ENCODE results near the gene VSNL1. TPM values are rescaled to one million over a fixed set of nuclear protein-coding genes. Genes with fewer than 3 reads are reported as not detected.

The VSNL1 gene
- total RNA-seq, 1 experiment from 2014 or later: not detected

DNA sequence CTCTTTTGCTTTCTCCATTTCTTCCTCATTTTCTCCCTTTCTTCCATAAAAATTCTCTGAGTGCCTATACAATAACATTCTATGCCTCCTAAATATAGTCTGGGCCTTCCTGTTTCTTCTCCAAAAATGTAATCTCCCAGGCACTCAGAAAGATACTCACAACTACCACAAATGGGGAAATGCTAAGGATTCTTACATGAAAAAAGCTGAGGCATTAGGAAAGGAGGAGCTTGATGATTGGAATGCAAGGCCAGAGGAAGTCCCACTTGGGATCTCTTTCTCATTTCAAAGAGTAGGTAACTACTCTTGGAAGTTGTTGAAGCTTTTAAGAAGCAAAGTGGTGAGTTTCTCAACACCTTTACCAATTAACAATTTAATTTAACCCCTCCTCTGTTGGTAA is 3.4 kb downstream of the VSNL1 start:
- DNase-seq: no peak
- Histone ChIP-seq H3F3A (ENCODE audit: insufficient read depth, low read depth) (peaks cover 9% of the 10 kb centered on the region; the same call in 1 of the 2 replicates), H3K4me1 (replicated peaks; ENCODE audit: insufficient read depth) (peaks cover 16% of the 10 kb centered on the region; the same call in 1 of the 2 replicates), H3K79me2 (ENCODE audit: low read depth) (no peaks in the 10 kb centered on the region), H3K27me3 (ENCODE audit: insufficient read depth, low read depth) (no peaks in the 10 kb centered on the region), H3K4me2 (no peak overlapping the region), H2AFZ (no peak overlapping the region), H3K9me2 (ENCODE audit: insufficient read depth) (no peaks in the 10 kb centered on the region), H4K20me1 (ENCODE audit: insufficient read depth) (no peaks in the 10 kb centered on the region), H3K4me3 (no peak overlapping the region), H3K27ac (no peak overlapping the region), H3K36me3 (ENCODE audit: low read depth) (no peaks in the 10 kb centered on the region), H3K9me3 (ENCODE audit: insufficient read depth, low read depth) (no peaks in the 10 kb centered on the region)
- ChIA-PET POLR2A (ENCODE audit: unreplicated experiment) (interaction anchor here (0.6 kb wide), 1 partner anchor 128 kb away, joined by 7 read pairs; no protein-coding TSS in a partner anchor), CTCF (no interaction called here)
- BruUV-seq (replicated peaks): no TSS peak
- intact Hi-C loops (cut with micrococcal nuclease; ENCODE audit: unreplicated experiment): no loop called here
- TF ChIP-seq EZH2 (IDR thresholded peaks at IDR 0.05; ENCODE audit: low read depth): no peak
- TF ChIP-seq, protein P1, sequence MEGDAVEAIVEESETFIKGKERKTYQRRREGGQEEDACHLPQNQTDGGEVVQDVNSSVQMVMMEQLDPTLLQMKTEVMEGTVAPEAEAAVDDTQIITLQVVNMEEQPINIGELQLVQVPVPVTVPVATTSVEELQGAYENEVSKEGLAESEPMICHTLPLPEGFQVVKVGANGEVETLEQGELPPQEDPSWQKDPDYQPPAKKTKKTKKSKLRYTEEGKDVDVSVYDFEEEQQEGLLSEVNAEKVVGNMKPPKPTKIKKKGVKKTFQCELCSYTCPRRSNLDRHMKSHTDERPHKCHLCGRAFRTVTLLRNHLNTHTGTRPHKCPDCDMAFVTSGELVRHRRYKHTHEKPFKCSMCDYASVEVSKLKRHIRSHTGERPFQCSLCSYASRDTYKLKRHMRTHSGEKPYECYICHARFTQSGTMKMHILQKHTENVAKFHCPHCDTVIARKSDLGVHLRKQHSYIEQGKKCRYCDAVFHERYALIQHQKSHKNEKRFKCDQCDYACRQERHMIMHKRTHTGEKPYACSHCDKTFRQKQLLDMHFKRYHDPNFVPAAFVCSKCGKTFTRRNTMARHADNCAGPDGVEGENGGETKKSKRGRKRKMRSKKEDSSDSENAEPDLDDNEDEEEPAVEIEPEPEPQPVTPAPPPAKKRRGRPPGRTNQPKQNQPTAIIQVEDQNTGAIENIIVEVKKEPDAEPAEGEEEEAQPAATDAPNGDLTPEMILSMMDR (conservative IDR thresholded peaks at IDR 0.05): no peak

DNA sequence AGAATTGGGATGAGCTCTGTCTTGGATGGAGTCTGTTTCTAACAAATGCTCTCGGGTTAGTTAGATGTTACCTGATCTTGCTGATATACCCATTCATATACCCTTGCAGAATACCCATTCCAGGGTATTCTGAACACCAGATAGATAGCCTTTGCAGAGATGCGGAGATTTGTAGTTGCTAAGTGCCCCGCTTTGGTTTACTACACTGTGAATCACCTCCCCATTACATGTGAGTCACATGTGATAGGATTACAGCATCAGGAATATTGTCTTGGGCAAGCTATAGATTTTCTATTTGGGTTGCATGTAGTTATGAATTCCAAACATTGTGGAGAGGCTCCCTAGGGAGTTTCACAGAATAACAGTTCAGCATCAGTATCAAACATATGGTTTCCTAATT is 3.8 kb downstream of the VSNL1 start:
- BruUV-seq (replicated peaks): no TSS peak

DNA sequence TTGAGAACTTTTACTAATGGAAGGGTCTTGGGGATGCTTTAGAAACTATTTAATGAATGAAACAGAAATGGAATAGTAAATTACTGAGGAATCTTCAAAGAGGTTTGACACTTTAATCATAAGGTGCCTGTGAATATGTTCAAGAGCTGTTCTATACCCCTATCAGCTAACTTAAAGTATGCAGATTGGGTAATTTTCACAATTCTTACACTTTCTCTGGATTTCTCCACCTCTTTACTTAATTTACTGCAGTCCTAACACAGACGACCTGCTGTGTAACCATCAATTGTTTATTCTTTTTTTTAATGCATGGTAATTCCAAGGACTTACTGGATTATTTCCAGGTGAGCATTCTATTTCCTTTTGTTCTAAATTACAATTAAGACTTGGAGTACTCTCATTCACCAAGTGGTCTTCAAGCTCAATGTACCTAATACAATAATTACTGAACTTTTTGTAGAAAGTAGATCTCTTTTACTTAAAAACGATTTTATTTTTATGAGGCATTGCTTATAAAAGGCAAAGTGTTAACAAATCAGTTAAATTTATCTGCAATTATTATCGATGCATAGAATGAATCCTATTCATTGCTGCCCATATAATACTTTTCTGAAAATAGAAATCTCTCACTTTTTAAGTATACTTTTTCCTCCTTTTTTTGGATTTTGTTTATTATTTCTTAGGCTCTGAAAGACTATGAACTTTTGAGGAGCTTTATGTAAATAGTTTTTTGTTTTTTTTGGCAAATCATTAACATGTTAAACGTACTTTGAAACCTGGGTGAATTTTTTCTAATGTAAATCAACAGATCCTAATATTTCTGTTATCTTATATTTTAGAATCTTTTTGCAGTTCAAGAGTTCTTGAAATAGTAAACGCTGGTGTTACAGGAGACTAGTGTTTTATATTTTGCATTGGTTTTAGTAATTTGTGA is 5.5 kb downstream of the VSNL1 start:
- Histone ChIP-seq H3K36me3 (ENCODE audit: low read depth) (no peaks in the 10 kb centered on the region), H3K9me2 (ENCODE audit: insufficient read depth) (no peaks in the 10 kb centered on the region), H3F3A (ENCODE audit: insufficient read depth, low read depth) (no peaks in the 10 kb centered on the region), H3K27me3 (ENCODE audit: insufficient read depth, low read depth) (no peaks in the 10 kb centered on the region), H2AFZ (no peak overlapping the region), H3K79me2 (ENCODE audit: low read depth) (no peaks in the 10 kb centered on the region), H3K27ac (no peak overlapping the region), H3K4me1 (replicated peaks; ENCODE audit: insufficient read depth) (peaks cover 10% of the 10 kb centered on the region; the same call in 1 of the 2 replicates), H3K4me3 (no peak overlapping the region), H4K20me1 (ENCODE audit: insufficient read depth) (no peaks in the 10 kb centered on the region), H3K4me2 (no peak overlapping the region), H3K9me3 (ENCODE audit: insufficient read depth, low read depth) (no peaks in the 10 kb centered on the region)
- BruUV-seq (replicated peaks): no TSS peak
- ChIA-PET POLR2A (ENCODE audit: unreplicated experiment) (no interaction called here), CTCF (no interaction called here)
- no peak for DNase-seq
- intact Hi-C loops (cut with micrococcal nuclease; ENCODE audit: unreplicated experiment): no loop called here
- TF ChIP-seq, protein P1 (conservative IDR thresholded peaks at IDR 0.05): no peak

More for the DNA sequence above, 3.8 kb downstream of the VSNL1 start:
- no peak overlapping the region for H3K27ac ChIP-seq
- H3K79me2 ChIP-seq (ENCODE audit: low read depth): no peaks in the 10 kb centered on the region
- intact Hi-C loops (cut with micrococcal nuclease; ENCODE audit: unreplicated experiment): no loop called here
- H3K27me3 ChIP-seq (ENCODE audit: insufficient read depth, low read depth): no peaks in the 10 kb centered on the region
- H3K36me3 ChIP-seq (ENCODE audit: low read depth): no peaks in the 10 kb centered on the region
- H2AFZ ChIP-seq: no peak overlapping the region
- no peak for TF ChIP-seq EZH2 (IDR thresholded peaks at IDR 0.05; ENCODE audit: low read depth)
- TF ChIP-seq, protein P1 (conservative IDR thresholded peaks at IDR 0.05): no peak
- H3K4me2 ChIP-seq: no peak overlapping the region
- CTCF ChIA-PET: no interaction called here
- H4K20me1 ChIP-seq (ENCODE audit: insufficient read depth): no peaks in the 10 kb centered on the region
- no peaks in the 10 kb centered on the region for H3K9me2 ChIP-seq (ENCODE audit: insufficient read depth)
- no peak overlapping the region for H3K4me3 ChIP-seq
- peaks cover 7% of the 10 kb centered on the region; the same call in 1 of the 2 replicates for H3F3A ChIP-seq (ENCODE audit: insufficient read depth, low read depth)
- POLR2A ChIA-PET (ENCODE audit: unreplicated experiment): interaction anchor here (0.6 kb wide), 1 partner anchor 128 kb away, joined by 7 read pairs; no protein-coding TSS in a partner anchor
- H3K4me1 ChIP-seq (replicated peaks; ENCODE audit: insufficient read depth): peaks cover 14% of the 10 kb centered on the region; the same call in 1 of the 2 replicates
- no peak for DNase-seq
- no peaks in the 10 kb centered on the region for H3K9me3 ChIP-seq (ENCODE audit: insufficient read depth, low read depth)

Data from PC-9 (cell line).